ENCODE data around the gene HOXC11. TPM values are rescaled to one million over a fixed set of nuclear protein-coding genes. Genes with fewer than 3 reads are reported as not detected.

Gene HOXC11
- total RNA-seq, 8 experiments from 2014 or later = 0.08 to 9.5 (median 0.35) TPM; not detected in 2

- in situ Hi-C loops (cut with MboI; ENCODE audit: low pct_unique_long_range_greater_than_20kb in 2 of 9, low sequenced_read_pairs in 9 of 9, unreplicated experiment in 9 of 9) = no loop called here
- Histone ChIP-seq H3K4me3 (no peak overlapping the region), H3K4me1 (replicated peaks in 1 of 2) (peaks cover 10 to 24% of the 10 kb centered on the region in 2 donors), H3K27ac (no peak overlapping the region)
- 6% methylated on average over 5 of the region's 11 CpGs; no CpG with 5 or more reads in 9 of the 10 experiments for WGBS, 10 experiments
- no peak for ATAC-seq (replicated peaks in 6 of 8)
Measured at GRCh38 chr12:53998110-53998899, 25.4 kb downstream of the HOXC11 start.

GRCh38 chr12:53998900-53999236 lies 25.9 kb downstream of the HOXC11 start:
- Histone ChIP-seq H3K4me1 (replicated peaks in 1 of 2) (peaks cover 10 to 24% of the 10 kb centered on the region in 2 donors), H3K4me3 (no peak overlapping the region), H3K27ac (no peak overlapping the region)
- ATAC-seq (replicated peaks in 6 of 8) = no peak
- in situ Hi-C loops (cut with MboI; ENCODE audit: low pct_unique_long_range_greater_than_20kb in 2 of 9, low sequenced_read_pairs in 9 of 9, unreplicated experiment in 9 of 9) = no loop called here
- 0 to 82% (median 14%) methylated on average over 2 to 11 of the region's 13 CpGs; no CpG with 5 or more reads in 3 of the 10 experiments for WGBS, 10 experiments

- H3K4me1 ChIP-seq (replicated peaks in 1 of 2) = peaks cover 5 to 17% of the 10 kb centered on the region in 2 donors
- WGBS, 10 experiments = 0% methylated on average over 2 of the region's 35 CpGs; no CpG with 5 or more reads in 9 of the 10 experiments
- peak overlapping the region; percentile 29 to 47 (median 41) for H3K4me3 ChIP-seq
- no peak overlapping the region for H3K27ac ChIP-seq
- peak; percentile 25 to 63 (median 53) for ATAC-seq (replicated peaks in 6 of 8)
- in situ Hi-C loops (cut with MboI; ENCODE audit: low pct_unique_long_range_greater_than_20kb in 2 of 9, low sequenced_read_pairs in 9 of 9, unreplicated experiment in 9 of 9) = loop anchor here in 4 of 9 experiments (10.0 to 25.0 kb wide), 3 partner anchors 205 to 388 kb away; partner anchors contain the start of genes GPR84 (in 2 of the 4) and ZNF385A (in 1 of the 4)
Measured at GRCh38 chr12:53999559-54000115, 26.7 kb downstream of the HOXC11 start.

- no peak within 1 kb of the TSS for H3K27ac ChIP-seq
Measured at GRCh38 chr12:54000116-54001114, 27.5 kb downstream of the HOXC11 start, which contains the start of gene HOXC9. Gene HOXC9, plus strand, starts transcription at chr12:54000161. Its CDS starts 28 bp downstream, at chr12:54000189.

GRCh38 chr12:54001283-54002187 lies 28.6 kb downstream of the HOXC11 start:
- no peak for ATAC-seq (replicated peaks in 6 of 8)
- in situ Hi-C loops (cut with MboI; ENCODE audit: low pct_unique_long_range_greater_than_20kb in 2 of 9, low sequenced_read_pairs in 9 of 9, unreplicated experiment in 9 of 9) = loop anchor here in 4 of 9 experiments (10.0 to 25.0 kb wide), 3 partner anchors 203 to 386 kb away; partner anchors contain the start of genes GPR84 (in 2 of the 4) and ZNF385A (in 1 of the 4)
- Histone ChIP-seq H3K4me3 (peak overlapping the region in 2 of 5 donors; percentile 41 to 47), H3K4me1 (replicated peaks in 1 of 2) (peaks cover 5 to 9% of the 10 kb centered on the region in 2 donors), H3K27ac (no peak overlapping the region)
- WGBS, 10 experiments = 0 to 78% methylated on average over 1 to 2 of the region's 8 CpGs; no CpG with 5 or more reads in 8 of the 10 experiments

More at GRCh38 chr12:54000116-54001114, 27.5 kb downstream of the HOXC11 start, which contains the start of gene HOXC9:
- peak; percentile 16 to 83 (median 56) for ATAC-seq (replicated peaks in 6 of 8)
- in situ Hi-C loops (cut with MboI; ENCODE audit: low pct_unique_long_range_greater_than_20kb in 2 of 9, low sequenced_read_pairs in 9 of 9, unreplicated experiment in 9 of 9) = loop anchor here in 4 of 9 experiments (10.0 to 25.0 kb wide), 3 partner anchors 204 to 387 kb away; partner anchors contain the start of genes GPR84 (in 2 of the 4) and ZNF385A (in 1 of the 4)
- Histone ChIP-seq H3K4me3 (peak within 1 kb of the TSS; percentile 29 to 47 (median 41)), H3K4me1 (replicated peaks in 1 of 2) (peaks cover 3 to 9% of the 10 kb centered on the region in 2 donors)
- WGBS, 10 experiments = 0 to 60% (median 8%) methylated on average over 1 to 15 of the region's 87 CpGs; no CpG with 5 or more reads in 4 of the 10 experiments

- 8 to 93% (median 27%) methylated on average over 2 to 16 of the region's 19 CpGs; no CpG with 5 or more reads in 1 of the 10 experiments for WGBS, 10 experiments
- in situ Hi-C loops (cut with MboI; ENCODE audit: low pct_unique_long_range_greater_than_20kb in 2 of 9, low sequenced_read_pairs in 9 of 9, unreplicated experiment in 9 of 9) = loop anchor here in 4 of 9 experiments (10.0 to 25.0 kb wide), 3 partner anchors 202 to 385 kb away; partner anchors contain the start of genes GPR84 (in 2 of the 4) and ZNF385A (in 1 of the 4)
- ATAC-seq (replicated peaks in 6 of 8) = no peak
- Histone ChIP-seq H3K27ac (no peak overlapping the region), H3K4me1 (replicated peaks in 1 of 2) (peaks cover 7 to 9% of the 10 kb centered on the region in 2 donors), H3K4me3 (no peak overlapping the region)
Measured at GRCh38 chr12:54002278-54002914, 29.5 kb downstream of the HOXC11 start.

GRCh38 chr12:54002915-54003389 lies 30.0 kb downstream of the HOXC11 start:
- no peak overlapping the region for H3K4me3 ChIP-seq
- H3K27ac ChIP-seq = no peak overlapping the region
- WGBS, 10 experiments = 15 to 100% (median 46%) methylated on average over 3 to 12 of the region's 19 CpGs
- peaks cover 7 to 9% of the 10 kb centered on the region in 2 donors for H3K4me1 ChIP-seq (replicated peaks in 1 of 2)
- no peak for ATAC-seq (replicated peaks in 6 of 8)
- in situ Hi-C loops (cut with MboI; ENCODE audit: low pct_unique_long_range_greater_than_20kb in 2 of 9, low sequenced_read_pairs in 9 of 9, unreplicated experiment in 9 of 9) = loop anchor here in 4 of 9 experiments (10.0 to 25.0 kb wide), 3 partner anchors 202 to 384 kb away; partner anchors contain the start of genes GPR84 (in 2 of the 4) and ZNF385A (in 1 of the 4)

GRCh38 chr12:54003625-54004024 lies 30.7 kb downstream of the HOXC11 start:
- Histone ChIP-seq H3K4me1 (replicated peaks in 1 of 2) (peaks cover 7 to 9% of the 10 kb centered on the region in 2 donors), H3K4me3 (no peak overlapping the region), H3K27ac (no peak overlapping the region)
- 26 to 90% (median 58%) methylated on average over 1 to 3 of the region's 3 CpGs for WGBS, 10 experiments
- in situ Hi-C loops (cut with MboI; ENCODE audit: low pct_unique_long_range_greater_than_20kb in 2 of 9, low sequenced_read_pairs in 9 of 9, unreplicated experiment in 9 of 9) = loop anchor here in 4 of 9 experiments (10.0 to 25.0 kb wide), 3 partner anchors 201 to 384 kb away; partner anchors contain the start of genes GPR84 (in 2 of the 4) and ZNF385A (in 1 of the 4)
- ATAC-seq (replicated peaks in 6 of 8) = no peak

GRCh38 chr12:54004063-54004840 lies 31.3 kb downstream of the HOXC11 start:
- 20 to 67% (median 47%) methylated on average over 1 to 16 of the region's 20 CpGs; no CpG with 5 or more reads in 1 of the 10 experiments for WGBS, 10 experiments
- H3K4me1 ChIP-seq (replicated peaks in 1 of 2) = peaks cover 7 to 13% of the 10 kb centered on the region in 2 donors
- no peak for ATAC-seq (replicated peaks in 6 of 8)
- no peak overlapping the region for H3K4me3 ChIP-seq
- in situ Hi-C loops (cut with MboI; ENCODE audit: low pct_unique_long_range_greater_than_20kb in 2 of 9, low sequenced_read_pairs in 9 of 9, unreplicated experiment in 9 of 9) = loop anchor here in 4 of 9 experiments (10.0 to 25.0 kb wide), 3 partner anchors 201 to 383 kb away; partner anchors contain the start of genes GPR84 (in 2 of the 4) and ZNF385A (in 1 of the 4)
- H3K27ac ChIP-seq = no peak overlapping the region

Data from motor neuron (in vitro differentiated cells).